GM13976 (cell line): ENCODE measurements around the gene SMIM24.

ENCODE experiments used
- DNase-seq: peaks from one replicate; pipeline ENCODE4 v3.0.0; 2012; ENCODE audit warnings: low spot score
- in situ Hi-C: fragments of 300-500 bp; cut with MboI; formaldehyde crosslinking; loops from one replicate; pipeline ENCODE4 v1.12.0; 2022; ENCODE audit warnings: low sequenced_read_pairs, mixed read lengths, inconsistent platforms; ENCODE audit not compliant: unreplicated experiment
- TF ChIP-seq, protein P1 (sequence below): IDR thresholded peaks from 2 replicates; pipeline ENCODE4 v1.5.1; 2012; ENCODE audit warnings: borderline replicate concordance, mild to moderate bottlenecking; ENCODE audit not compliant: insufficient read depth; ENCODE audit errors: extremely low read depth, missing control alignments, control extremely low read depth

The SMIM24 gene

DNA sequence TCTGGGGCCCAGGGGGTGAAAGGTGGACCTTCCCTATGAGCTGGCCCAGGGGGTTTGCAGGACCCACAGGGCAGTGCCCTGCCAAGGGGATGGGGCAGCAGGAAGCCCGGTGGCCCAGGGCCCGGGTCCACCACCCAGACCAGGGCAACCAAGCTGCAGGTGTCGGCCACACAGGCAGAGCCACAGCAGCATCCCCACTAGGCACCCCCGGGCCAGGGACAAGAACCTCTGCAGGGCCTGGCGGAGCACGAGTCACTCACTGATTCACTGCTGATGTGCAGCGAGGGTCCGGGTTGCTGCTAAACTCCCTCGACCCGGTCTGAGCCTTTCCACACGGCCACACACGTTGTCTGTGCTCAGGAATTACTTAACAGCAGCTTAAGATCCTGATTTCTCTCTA is 34.6 kb upstream of the SMIM24 start:
- no peak for DNase-seq
- TF ChIP-seq, protein P1, sequence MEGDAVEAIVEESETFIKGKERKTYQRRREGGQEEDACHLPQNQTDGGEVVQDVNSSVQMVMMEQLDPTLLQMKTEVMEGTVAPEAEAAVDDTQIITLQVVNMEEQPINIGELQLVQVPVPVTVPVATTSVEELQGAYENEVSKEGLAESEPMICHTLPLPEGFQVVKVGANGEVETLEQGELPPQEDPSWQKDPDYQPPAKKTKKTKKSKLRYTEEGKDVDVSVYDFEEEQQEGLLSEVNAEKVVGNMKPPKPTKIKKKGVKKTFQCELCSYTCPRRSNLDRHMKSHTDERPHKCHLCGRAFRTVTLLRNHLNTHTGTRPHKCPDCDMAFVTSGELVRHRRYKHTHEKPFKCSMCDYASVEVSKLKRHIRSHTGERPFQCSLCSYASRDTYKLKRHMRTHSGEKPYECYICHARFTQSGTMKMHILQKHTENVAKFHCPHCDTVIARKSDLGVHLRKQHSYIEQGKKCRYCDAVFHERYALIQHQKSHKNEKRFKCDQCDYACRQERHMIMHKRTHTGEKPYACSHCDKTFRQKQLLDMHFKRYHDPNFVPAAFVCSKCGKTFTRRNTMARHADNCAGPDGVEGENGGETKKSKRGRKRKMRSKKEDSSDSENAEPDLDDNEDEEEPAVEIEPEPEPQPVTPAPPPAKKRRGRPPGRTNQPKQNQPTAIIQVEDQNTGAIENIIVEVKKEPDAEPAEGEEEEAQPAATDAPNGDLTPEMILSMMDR = no peak
- in situ Hi-C loops = no loop called here

DNA sequence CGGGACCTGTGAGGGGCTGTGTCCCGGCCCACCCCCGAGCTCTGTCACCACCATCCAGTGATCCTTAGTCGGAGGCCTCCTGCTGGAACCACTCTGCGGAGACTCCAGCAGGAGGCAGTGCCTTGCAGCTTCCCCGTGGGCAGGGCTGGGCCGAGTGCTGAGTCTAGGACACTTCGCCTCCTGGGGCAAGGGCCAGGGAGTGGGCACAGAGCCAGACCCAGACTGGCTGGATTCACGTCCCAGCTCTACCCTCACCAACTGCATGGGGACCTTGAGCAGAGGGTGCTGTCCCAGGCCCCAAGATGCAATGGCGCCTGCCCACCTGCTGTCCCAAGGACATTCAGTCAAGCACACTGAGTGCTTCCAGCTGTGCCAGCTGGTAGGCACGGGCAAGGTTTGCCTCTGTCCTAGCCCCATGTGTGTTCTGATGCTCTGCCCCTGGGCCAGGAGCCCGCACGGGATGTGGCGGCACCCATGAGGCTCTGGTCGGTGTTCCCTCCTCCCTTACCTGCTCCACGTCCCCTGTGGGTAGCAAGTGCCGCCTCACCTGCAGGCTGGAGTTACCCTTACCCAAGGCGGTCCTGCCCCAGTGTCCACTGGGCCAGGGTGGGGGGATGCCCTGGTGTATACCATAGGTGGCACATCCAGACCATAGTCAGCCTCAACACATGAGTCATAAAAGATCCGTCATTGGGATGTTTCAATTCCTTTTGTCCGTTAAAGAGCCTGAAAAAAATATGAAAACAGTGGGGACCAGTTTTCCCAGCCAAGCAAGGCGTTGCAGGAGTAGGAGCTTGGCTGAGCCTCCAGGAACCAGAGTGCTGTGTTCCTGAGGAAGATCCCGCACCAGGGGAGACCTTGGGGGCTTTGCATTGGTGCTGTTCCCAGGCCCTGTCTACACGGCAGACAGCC is 33.2 kb upstream of the SMIM24 start:
- DNase-seq = no peak
- in situ Hi-C loops = no loop called here
- TF ChIP-seq, protein P1 = no peak

DNA sequence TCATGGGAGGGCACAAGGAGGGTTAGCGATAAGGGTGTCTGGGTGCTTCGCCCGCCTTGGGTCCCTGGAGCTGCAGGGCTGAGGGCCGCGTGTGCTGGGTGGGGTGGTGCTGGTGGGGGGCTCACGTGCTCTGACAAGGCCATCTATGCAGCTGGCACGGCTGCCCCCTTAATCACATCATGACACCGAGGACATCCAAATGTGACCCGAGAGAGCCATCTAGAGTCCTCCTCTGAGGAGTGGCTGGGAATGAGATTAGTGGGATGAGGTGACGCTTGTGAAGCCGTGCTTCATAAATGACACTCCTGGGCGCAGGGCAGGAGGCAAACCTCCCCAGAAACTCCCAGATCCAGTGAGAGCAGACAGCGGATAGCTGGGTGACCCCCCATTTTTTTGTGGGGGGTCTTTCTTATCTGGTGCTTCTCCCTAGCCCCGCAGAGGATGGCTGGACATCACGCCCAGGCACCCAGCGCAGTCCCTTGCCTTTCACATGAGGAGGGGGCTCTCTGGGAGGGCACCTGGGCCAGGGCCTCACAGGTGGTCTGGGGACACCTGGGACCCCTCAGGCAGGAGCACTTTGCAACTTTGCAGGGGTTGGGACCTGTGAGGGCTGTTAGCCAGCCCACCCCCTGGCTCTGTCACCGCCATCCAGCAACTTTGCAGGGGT is 32.4 kb upstream of the SMIM24 start:
- TF ChIP-seq, protein P1 = no peak
- in situ Hi-C loops = no loop called here
- no peak for DNase-seq

DNA sequence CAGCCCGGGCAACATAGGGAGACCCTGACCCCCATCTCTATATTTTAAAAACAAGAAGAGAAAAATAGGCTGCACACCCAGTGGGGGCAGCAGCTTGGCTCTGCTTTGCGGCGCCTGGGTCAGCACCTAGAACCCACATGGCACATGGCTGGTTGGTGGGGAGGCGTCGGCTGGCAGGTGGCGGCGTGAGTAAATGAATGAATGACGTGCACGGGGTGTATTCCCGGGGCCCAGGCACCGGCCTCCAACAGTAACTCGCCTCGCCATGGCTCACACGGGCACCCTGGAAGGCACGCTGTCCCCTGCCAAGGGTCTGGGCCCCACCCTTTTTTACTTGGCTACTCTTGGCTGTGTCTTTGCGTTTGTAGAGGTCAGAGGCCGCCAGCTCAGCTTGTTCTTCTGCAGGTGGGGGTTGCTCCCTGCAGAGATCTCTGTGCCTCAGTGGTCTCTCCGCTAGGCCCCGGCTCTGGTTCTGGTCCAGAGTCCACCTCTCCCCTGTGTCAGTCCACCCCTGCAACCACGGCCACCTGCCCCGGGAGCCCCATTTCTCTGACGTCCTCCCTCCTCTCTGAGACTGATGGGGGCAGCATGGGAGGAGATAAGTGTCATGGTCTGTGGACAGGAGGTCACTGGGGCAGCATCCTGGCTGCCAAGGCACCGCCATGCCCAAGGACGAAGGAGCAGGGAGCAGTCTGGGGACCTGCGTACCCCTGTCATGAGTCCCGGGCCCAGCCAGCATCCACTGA is 31.4 kb upstream of the SMIM24 start:
- in situ Hi-C loops = no loop called here
- TF ChIP-seq, protein P1 = no peak
- no peak for DNase-seq

DNA sequence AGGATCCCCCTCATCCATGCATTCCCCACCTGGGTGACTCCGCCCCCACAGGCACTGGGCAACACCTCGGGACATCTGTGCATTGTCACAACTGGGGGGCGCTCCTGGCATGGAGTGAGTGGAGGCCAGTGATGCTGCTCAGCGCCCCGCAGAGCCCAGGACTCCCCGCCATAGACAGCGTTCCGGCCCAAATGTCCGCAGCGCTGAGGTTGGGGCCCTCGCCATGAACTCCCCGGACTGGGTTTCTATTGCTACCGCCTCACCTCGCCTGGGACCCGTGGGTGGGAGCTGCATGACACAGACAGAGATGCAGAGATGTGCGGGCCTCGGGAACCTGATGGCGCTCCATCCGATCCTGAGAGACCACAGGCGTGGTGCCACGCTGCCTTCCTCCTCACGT is 30.4 kb upstream of the SMIM24 start:
- in situ Hi-C loops = no loop called here
- TF ChIP-seq, protein P1 = no peak
- no peak for DNase-seq

DNA sequence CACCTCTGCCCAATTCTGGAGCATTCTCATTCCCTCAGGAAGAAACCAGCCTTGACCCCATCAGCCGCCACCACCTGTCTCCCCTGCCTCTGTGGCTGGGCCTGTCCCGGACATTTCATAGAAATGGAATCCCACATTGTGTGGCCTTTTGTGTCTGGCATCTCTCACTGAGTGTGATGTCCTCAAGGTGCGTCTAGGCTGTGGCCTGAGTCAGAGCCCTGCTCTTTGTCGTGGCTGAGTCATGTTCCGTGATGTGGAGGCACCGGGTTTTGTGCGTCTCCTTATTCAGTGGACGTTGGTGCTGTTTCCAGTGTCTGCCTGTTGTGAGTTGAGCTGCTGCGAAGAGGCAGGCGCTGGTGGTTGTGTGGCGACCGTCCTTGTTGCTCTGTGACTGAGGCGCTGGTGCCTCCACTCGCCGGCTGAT is 29.3 kb upstream of the SMIM24 start:
- TF ChIP-seq, protein P1 = no peak
- DNase-seq = no peak
- in situ Hi-C loops = no loop called here
